GM19455 (cell line): ENCODE data around the gene HNRNPAB.
"Not testable (repeated sequence)": the region's sequence is repeated elsewhere in the genome, so short reads cannot be mapped to it uniquely, and the experiment has no call there.

Experiments
- ATAC-seq: cut with Tn5 transposase; IDR thresholded peaks from one replicate; pipeline ENCODE4 v1.9.1; 2021; ENCODE audit not compliant: unreplicated experiment

Gene HNRNPAB

GRCh38 chr5:178196281-178196812 lies 8.0 kb upstream of the HNRNPAB start:
- ATAC-seq: no peak

GRCh38 chr5:178196986-178197385 lies 7.3 kb upstream of the HNRNPAB start:
- ATAC-seq: no peak

GRCh38 chr5:178198151-178198550 lies 6.2 kb upstream of the HNRNPAB start:
- not testable (repeated sequence) for ATAC-seq

- ATAC-seq: no peak
These were observed 5.6 kb upstream of the HNRNPAB start for GRCh38 chr5:178198706-178199105.

GRCh38 chr5:178199581-178200434 lies 4.5 kb upstream of the HNRNPAB start:
- no peak for ATAC-seq

GRCh38 chr5:178201221-178201926 lies 3.0 kb upstream of the HNRNPAB start:
- no peak for ATAC-seq

GRCh38 chr5:178201927-178202235 lies 2.5 kb upstream of the HNRNPAB start:
- ATAC-seq: no peak

GRCh38 chr5:178202541-178202940 lies 1.8 kb upstream of the HNRNPAB start:
- no peak for ATAC-seq

GRCh38 chr5:178203670-178204181 lies 607 bp upstream of the HNRNPAB start:
- no peak for ATAC-seq

- ATAC-seq: peak; percentile 51
These were observed 809 bp downstream of the HNRNPAB start for GRCh38 chr5:178204935-178205748.

- no peak for ATAC-seq
These were observed 1.4 kb downstream of the HNRNPAB start for GRCh38 chr5:178205749-178206047.

GRCh38 chr5:178206166-178207101 lies 2.1 kb downstream of the HNRNPAB start:
- ATAC-seq: no peak

GRCh38 chr5:178207183-178207916 lies 3.0 kb downstream of the HNRNPAB start:
- no peak for ATAC-seq

- no peak for ATAC-seq
These were observed 3.6 kb downstream of the HNRNPAB start for GRCh38 chr5:178207917-178208280.

GRCh38 chr5:178208540-178209227 lies 4.4 kb downstream of the HNRNPAB start:
- ATAC-seq: no peak

GRCh38 chr5:178209334-178210072 lies 5.2 kb downstream of the HNRNPAB start:
- ATAC-seq: no peak

GRCh38 chr5:178210073-178210535 lies 5.8 kb downstream of the HNRNPAB start:
- ATAC-seq: no peak

GRCh38 chr5:178210686-178211085 lies 6.4 kb downstream of the HNRNPAB start:
- no peak for ATAC-seq
